ENCODE results near the gene ITGBL1.
A peak's percentile ranks its signal among the peaks of the same experiment; 100 is the strongest.

ITGBL1 gene

GRCh38 chr13:101755228-101755887 is 302.9 kb downstream of the ITGBL1 start:
- 70% methylated on average over 3 of the region's 6 CpGs for WGBS

DNA sequence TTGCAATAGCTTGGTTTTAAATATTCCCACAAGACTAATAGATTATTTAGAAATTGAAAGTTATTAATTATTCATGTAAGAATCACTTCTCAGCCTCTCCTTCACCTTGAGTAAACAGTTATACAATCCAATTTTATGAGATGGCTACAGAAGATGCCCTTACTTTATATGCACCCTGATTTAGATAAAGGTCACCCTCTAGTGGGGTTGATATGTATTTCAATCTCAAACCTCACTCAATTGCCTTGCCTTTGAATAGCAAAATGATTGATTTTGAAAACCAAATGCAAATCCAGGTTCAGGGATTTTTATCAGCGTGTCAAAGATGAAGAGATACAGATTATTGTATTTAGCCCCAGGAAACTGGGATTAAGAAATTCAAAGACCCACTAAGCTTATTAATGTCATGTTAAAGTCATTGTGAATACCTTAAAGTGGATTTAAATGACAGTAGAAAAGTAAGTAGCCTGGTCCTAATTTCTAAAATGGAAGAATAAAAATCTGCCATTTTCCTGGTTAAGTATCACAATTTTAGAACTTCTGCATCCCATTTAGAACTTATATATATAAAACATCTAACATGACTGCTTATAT is 305.1 kb downstream of the ITGBL1 start:
- no CpG with 5 or more reads among the region's 1 CpG for WGBS
- no peak overlapping the region for H3K27ac ChIP-seq (ENCODE audit: low read length, poor library complexity, severe bottlenecking)
- H2AK5ac ChIP-seq (ENCODE audit: low read length, severe bottlenecking) = no peak overlapping the region

More at GRCh38 chr13:101755228-101755887, 302.9 kb downstream of the ITGBL1 start:
- no peaks in the 10 kb centered on the region for H3K9me3 ChIP-seq (ENCODE audit: control insufficient read depth, low read length)
- no peak overlapping the region for H3K18ac ChIP-seq (ENCODE audit: low read depth in 1 of 2, low read length in 2 of 2)
- H3K27me3 ChIP-seq (ENCODE audit: control insufficient read depth in 1 of 2, insufficient read depth in 1 of 2, low read length in 2 of 2) = no peaks in the 10 kb centered on the region
- H3K4me2 ChIP-seq (ENCODE audit: low read length, poor library complexity, severe bottlenecking) = no peak overlapping the region
- H2BK12ac ChIP-seq (ENCODE audit: low read length in 2 of 2) = no peak overlapping the region
- peak; percentile 27 for DNase-seq
- no peak overlapping the region for H2BK5ac ChIP-seq (ENCODE audit: low read depth, low read length, poor library complexity, severe bottlenecking)
- H3K4me1 ChIP-seq (ENCODE audit: control insufficient read depth, insufficient read depth, low read depth, low read length) = peaks cover 2% of the 10 kb centered on the region
- H4K8ac ChIP-seq (ENCODE audit: low read length) = no peak overlapping the region
- H4K91ac ChIP-seq (ENCODE audit: low read length) = no peak overlapping the region
- H2AFZ ChIP-seq (ENCODE audit: low read depth, low read length) = no peak overlapping the region
- H3K27ac ChIP-seq (ENCODE audit: low read length, poor library complexity, severe bottlenecking) = no peak overlapping the region
- no peak overlapping the region for H2BK15ac ChIP-seq (ENCODE audit: low read depth, poor library complexity, severe bottlenecking)
- H3K9ac ChIP-seq (ENCODE audit: low read length) = no peak overlapping the region
- H2BK120ac ChIP-seq (ENCODE audit: low read depth, low read length) = no peak overlapping the region
- H3K4me3 ChIP-seq (ENCODE audit: insufficient read depth in 1 of 2, low read depth in 1 of 2, low read length in 2 of 2) = no peak overlapping the region
- no peak overlapping the region for H3K14ac ChIP-seq (ENCODE audit: low read length in 2 of 2)
- H3K36me3 ChIP-seq (ENCODE audit: control insufficient read depth in 1 of 2, insufficient read depth in 2 of 2, low read depth in 1 of 2, low read length in 2 of 2) = no peaks in the 10 kb centered on the region
- H2AK5ac ChIP-seq (ENCODE audit: low read length, severe bottlenecking) = no peak overlapping the region
- H3K79me1 ChIP-seq (replicated peaks; ENCODE audit: low read length, poor library complexity, severe bottlenecking) = no peaks in the 10 kb centered on the region
- no peak overlapping the region for H3K4ac ChIP-seq (ENCODE audit: low read depth in 1 of 2, low read length in 2 of 2)
- H3K23ac ChIP-seq (ENCODE audit: low read length in 2 of 2) = no peak overlapping the region

DNA sequence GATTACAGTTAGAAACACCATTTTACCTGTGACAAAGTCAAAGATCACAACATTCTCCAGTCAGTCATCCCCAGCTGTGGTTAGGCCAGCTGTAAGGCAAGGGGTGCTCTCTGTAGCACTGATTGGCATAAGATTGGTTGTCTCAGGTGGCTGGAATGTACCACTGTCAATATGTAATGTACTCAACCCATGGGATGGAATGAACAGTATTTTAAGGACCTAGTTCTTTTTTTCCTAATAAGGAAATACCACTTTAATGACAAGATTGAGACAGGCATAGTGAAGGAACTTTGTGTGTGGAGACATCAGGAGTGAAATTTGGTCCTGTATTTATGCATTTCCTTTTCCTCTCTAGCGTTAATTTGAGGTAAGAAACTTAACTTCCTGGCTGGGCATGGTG is 310.7 kb downstream of the ITGBL1 start:
- WGBS = 58% methylated on average over 1 of the region's 1 CpG
- H4K8ac ChIP-seq (ENCODE audit: low read length) = no peak overlapping the region
- no peaks in the 10 kb centered on the region for H3K9me3 ChIP-seq (ENCODE audit: control insufficient read depth, low read length)
- no peak overlapping the region for H3K4me2 ChIP-seq (ENCODE audit: low read length, poor library complexity, severe bottlenecking)
- no peak overlapping the region for H2BK12ac ChIP-seq (ENCODE audit: low read length in 2 of 2)
- no peak overlapping the region for H3K23ac ChIP-seq (ENCODE audit: low read length in 2 of 2)
- no peak overlapping the region for H2BK15ac ChIP-seq (ENCODE audit: low read depth, poor library complexity, severe bottlenecking)
- no peaks in the 10 kb centered on the region for H3K4me1 ChIP-seq (ENCODE audit: control insufficient read depth, insufficient read depth, low read depth, low read length)
- H3K36me3 ChIP-seq (ENCODE audit: control insufficient read depth in 1 of 2, insufficient read depth in 2 of 2, low read depth in 1 of 2, low read length in 2 of 2) = no peaks in the 10 kb centered on the region
- no peak overlapping the region for H3K9ac ChIP-seq (ENCODE audit: low read length)
- peak overlapping the region; percentile 0 for H3K27ac ChIP-seq (ENCODE audit: low read length, poor library complexity, severe bottlenecking)
- no peak overlapping the region for H3K18ac ChIP-seq (ENCODE audit: low read depth in 1 of 2, low read length in 2 of 2)
- no peaks in the 10 kb centered on the region for H3K79me1 ChIP-seq (replicated peaks; ENCODE audit: low read length, poor library complexity, severe bottlenecking)
- no peak overlapping the region for H2BK5ac ChIP-seq (ENCODE audit: low read depth, low read length, poor library complexity, severe bottlenecking)
- H2AFZ ChIP-seq (ENCODE audit: low read depth, low read length) = no peak overlapping the region
- H3K27me3 ChIP-seq (ENCODE audit: control insufficient read depth in 1 of 2, insufficient read depth in 1 of 2, low read length in 2 of 2) = no peaks in the 10 kb centered on the region
- no peak overlapping the region for H2BK120ac ChIP-seq (ENCODE audit: low read depth, low read length)
- H2AK5ac ChIP-seq (ENCODE audit: low read length, severe bottlenecking) = no peak overlapping the region
- H4K91ac ChIP-seq (ENCODE audit: low read length) = no peak overlapping the region
- no peak overlapping the region for H3K14ac ChIP-seq (ENCODE audit: low read length in 2 of 2)
- H3K4ac ChIP-seq (ENCODE audit: low read depth in 1 of 2, low read length in 2 of 2) = no peak overlapping the region
- no peak for DNase-seq
- H3K4me3 ChIP-seq (ENCODE audit: insufficient read depth in 1 of 2, low read depth in 1 of 2, low read length in 2 of 2) = no peak overlapping the region

More for the DNA sequence above, 305.1 kb downstream of the ITGBL1 start:
- Histone ChIP-seq H3K18ac (ENCODE audit: low read depth in 1 of 2, low read length in 2 of 2) (no peak overlapping the region), H3K9me3 (ENCODE audit: control insufficient read depth, low read length) (no peaks in the 10 kb centered on the region), H4K91ac (ENCODE audit: low read length) (no peak overlapping the region), H3K4me2 (ENCODE audit: low read length, poor library complexity, severe bottlenecking) (no peak overlapping the region), H2AFZ (ENCODE audit: low read depth, low read length) (no peak overlapping the region), H3K27me3 (ENCODE audit: control insufficient read depth in 1 of 2, insufficient read depth in 1 of 2, low read length in 2 of 2) (no peaks in the 10 kb centered on the region), H2BK5ac (ENCODE audit: low read depth, low read length, poor library complexity, severe bottlenecking) (no peak overlapping the region), H3K4me1 (ENCODE audit: control insufficient read depth, insufficient read depth, low read depth, low read length) (peaks cover 2% of the 10 kb centered on the region), H3K4ac (ENCODE audit: low read depth in 1 of 2, low read length in 2 of 2) (no peak overlapping the region), H3K23ac (ENCODE audit: low read length in 2 of 2) (no peak overlapping the region), H3K79me1 (replicated peaks; ENCODE audit: low read length, poor library complexity, severe bottlenecking) (no peaks in the 10 kb centered on the region), H3K14ac (ENCODE audit: low read length in 2 of 2) (no peak overlapping the region), H4K8ac (ENCODE audit: low read length) (no peak overlapping the region), H2BK120ac (ENCODE audit: low read depth, low read length) (no peak overlapping the region), H3K9ac (ENCODE audit: low read length) (no peak overlapping the region), H2BK15ac (ENCODE audit: low read depth, poor library complexity, severe bottlenecking) (no peak overlapping the region), H2BK12ac (ENCODE audit: low read length in 2 of 2) (no peak overlapping the region), H3K36me3 (ENCODE audit: control insufficient read depth in 1 of 2, insufficient read depth in 2 of 2, low read depth in 1 of 2, low read length in 2 of 2) (no peaks in the 10 kb centered on the region), H3K4me3 (ENCODE audit: insufficient read depth in 1 of 2, low read depth in 1 of 2, low read length in 2 of 2) (no peak overlapping the region)
- DNase-seq = peak; percentile 45
